ENCODE results near the gene BCLAF3. TPM values are rescaled to one million over a fixed set of nuclear protein-coding genes. Genes with fewer than 3 reads are reported as not detected.

The BCLAF3 gene
- total and polyA plus RNA-seq, 9 donors, result 4.4 to 11.1 (median 6.7) TPM

- no peaks in the 10 kb centered on the region for H3K4me1 ChIP-seq (ENCODE audit: control insufficient read depth, insufficient read depth, low read length)
- WGBS (ENCODE audit: insufficient coverage), result 69% methylated on average over 5 of the region's 9 CpGs
- DNase-seq, result peak; percentile 64
- no peak overlapping the region for H3K27ac ChIP-seq (ENCODE audit: low read length)
- H3K36me3 ChIP-seq (ENCODE audit: control insufficient read depth, insufficient read depth, low read length), result no peaks in the 10 kb centered on the region
- no peak overlapping the region for H3K4me3 ChIP-seq (ENCODE audit: low read length)
- peaks cover 47% of the 10 kb centered on the region for H3K27me3 ChIP-seq (ENCODE audit: control insufficient read depth, insufficient read depth, low read length)
- no peaks in the 10 kb centered on the region for H3K9me3 ChIP-seq (replicated peaks; ENCODE audit: control insufficient read depth, low read depth, low read length)
These were observed 25.2 kb upstream of the BCLAF3 start for GRCh38 chrX:20015945-20016615.

GRCh38 chrX:20015422-20015821, 24.6 kb upstream of the BCLAF3 start:
- Histone ChIP-seq H3K27me3 (ENCODE audit: control insufficient read depth, insufficient read depth, low read length) (peaks cover 45% of the 10 kb centered on the region), H3K36me3 (ENCODE audit: control insufficient read depth, insufficient read depth, low read length) (no peaks in the 10 kb centered on the region), H3K4me3 (ENCODE audit: low read length) (no peak overlapping the region), H3K4me1 (ENCODE audit: control insufficient read depth, insufficient read depth, low read length) (no peaks in the 10 kb centered on the region), H3K27ac (ENCODE audit: low read length) (no peak overlapping the region), H3K9me3 (replicated peaks; ENCODE audit: control insufficient read depth, low read depth, low read length) (no peaks in the 10 kb centered on the region)
- DNase-seq, result no peak
- WGBS (ENCODE audit: insufficient coverage), result no CpG with 5 or more reads among the region's 1 CpG

DNA sequence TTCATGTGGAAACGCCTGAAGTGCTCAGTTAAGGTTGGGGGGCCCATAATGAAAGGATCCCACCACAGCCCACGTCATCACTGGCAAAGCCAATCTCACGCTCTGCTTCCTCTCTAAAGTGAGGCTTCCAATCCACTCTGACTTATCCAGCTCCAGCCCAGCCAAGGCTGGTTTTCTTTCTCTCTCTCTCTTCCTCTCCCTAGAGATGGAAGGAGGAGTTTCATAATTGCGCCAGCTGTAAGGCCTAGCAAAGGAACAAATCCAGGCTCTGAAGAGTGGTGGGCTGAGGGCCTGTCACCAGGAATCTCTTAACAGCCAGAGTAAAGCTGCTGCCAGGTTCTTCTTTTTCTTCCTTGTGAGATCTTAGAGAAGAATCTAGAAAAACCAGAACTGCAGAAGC, 20.7 kb upstream of the BCLAF3 start:
- Histone ChIP-seq H3K4me3 (ENCODE audit: low read length) (no peak overlapping the region), H3K27ac (ENCODE audit: low read length) (no peak overlapping the region), H3K36me3 (ENCODE audit: control insufficient read depth, insufficient read depth, low read length) (no peaks in the 10 kb centered on the region), H3K27me3 (ENCODE audit: control insufficient read depth, insufficient read depth, low read length) (peaks cover 35% of the 10 kb centered on the region), H3K4me1 (ENCODE audit: control insufficient read depth, insufficient read depth, low read length) (no peaks in the 10 kb centered on the region), H3K9me3 (replicated peaks; ENCODE audit: control insufficient read depth, low read depth, low read length) (no peaks in the 10 kb centered on the region)
- DNase-seq, result peak; percentile 57
- no CpG with 5 or more reads among the region's 4 CpGs for WGBS (ENCODE audit: insufficient coverage)

- Histone ChIP-seq H3K27me3 (ENCODE audit: control insufficient read depth, insufficient read depth, low read length) (peaks cover 32% of the 10 kb centered on the region), H3K9me3 (replicated peaks; ENCODE audit: control insufficient read depth, low read depth, low read length) (no peaks in the 10 kb centered on the region), H3K4me3 (ENCODE audit: low read length) (no peak overlapping the region), H3K4me1 (ENCODE audit: control insufficient read depth, insufficient read depth, low read length) (no peaks in the 10 kb centered on the region), H3K36me3 (ENCODE audit: control insufficient read depth, insufficient read depth, low read length) (no peaks in the 10 kb centered on the region), H3K27ac (ENCODE audit: low read length) (no peak overlapping the region)
- WGBS (ENCODE audit: insufficient coverage), result 74% methylated on average over 6 of the region's 7 CpGs
- DNase-seq, result no peak
These were observed 17.2 kb upstream of the BCLAF3 start for GRCh38 chrX:20007962-20008622.

GRCh38 chrX:20005883-20006282, 15.0 kb upstream of the BCLAF3 start:
- Histone ChIP-seq H3K4me3 (ENCODE audit: low read length) (no peak overlapping the region), H3K27ac (ENCODE audit: low read length) (no peak overlapping the region), H3K9me3 (replicated peaks; ENCODE audit: control insufficient read depth, low read depth, low read length) (no peaks in the 10 kb centered on the region), H3K4me1 (ENCODE audit: control insufficient read depth, insufficient read depth, low read length) (no peaks in the 10 kb centered on the region), H3K27me3 (ENCODE audit: control insufficient read depth, insufficient read depth, low read length) (peaks cover 28% of the 10 kb centered on the region), H3K36me3 (ENCODE audit: control insufficient read depth, insufficient read depth, low read length) (no peaks in the 10 kb centered on the region)
- WGBS (ENCODE audit: insufficient coverage), result 100% methylated on average over 2 of the region's 2 CpGs
- no peak for DNase-seq

DNA sequence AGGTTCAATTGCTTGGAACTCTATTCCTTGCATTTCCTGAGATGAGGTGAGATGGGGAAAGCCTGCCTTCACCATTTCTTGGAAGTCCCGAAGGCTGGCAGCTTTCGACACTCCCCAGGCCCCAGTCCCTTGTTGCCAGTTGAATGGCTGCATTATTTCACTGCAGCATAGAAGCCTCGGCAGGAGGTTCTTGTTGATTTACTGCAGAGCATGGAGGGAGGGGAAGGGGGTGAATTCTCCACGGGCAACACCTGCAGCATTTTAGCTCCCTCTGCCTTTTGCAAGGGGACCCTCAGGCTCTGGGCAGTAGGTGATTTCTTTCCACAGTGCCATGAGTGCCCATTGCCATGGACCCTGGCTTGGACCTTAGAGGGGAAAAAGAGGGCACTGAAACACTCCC, 10.7 kb upstream of the BCLAF3 start:
- no peak for DNase-seq
- H3K4me1 ChIP-seq (ENCODE audit: control insufficient read depth, insufficient read depth, low read length), result no peaks in the 10 kb centered on the region
- no CpG with 5 or more reads among the region's 4 CpGs for WGBS (ENCODE audit: insufficient coverage)
- H3K4me3 ChIP-seq (ENCODE audit: low read length), result no peak overlapping the region
- H3K27ac ChIP-seq (ENCODE audit: low read length), result no peak overlapping the region
- H3K27me3 ChIP-seq (ENCODE audit: control insufficient read depth, insufficient read depth, low read length), result peaks cover 35% of the 10 kb centered on the region
- H3K9me3 ChIP-seq (replicated peaks; ENCODE audit: control insufficient read depth, low read depth, low read length), result no peaks in the 10 kb centered on the region
- H3K36me3 ChIP-seq (ENCODE audit: control insufficient read depth, insufficient read depth, low read length), result no peaks in the 10 kb centered on the region

GRCh38 chrX:19991350-19991718, 473 bp upstream of the BCLAF3 start:
- Histone ChIP-seq H3K9me3 (replicated peaks; ENCODE audit: control insufficient read depth, low read depth, low read length) (no peaks in the 10 kb centered on the region), H3K27ac (ENCODE audit: low read length) (no peak overlapping the region)
- WGBS (ENCODE audit: insufficient coverage), result 50% methylated on average over 6 of the region's 6 CpGs

DNA sequence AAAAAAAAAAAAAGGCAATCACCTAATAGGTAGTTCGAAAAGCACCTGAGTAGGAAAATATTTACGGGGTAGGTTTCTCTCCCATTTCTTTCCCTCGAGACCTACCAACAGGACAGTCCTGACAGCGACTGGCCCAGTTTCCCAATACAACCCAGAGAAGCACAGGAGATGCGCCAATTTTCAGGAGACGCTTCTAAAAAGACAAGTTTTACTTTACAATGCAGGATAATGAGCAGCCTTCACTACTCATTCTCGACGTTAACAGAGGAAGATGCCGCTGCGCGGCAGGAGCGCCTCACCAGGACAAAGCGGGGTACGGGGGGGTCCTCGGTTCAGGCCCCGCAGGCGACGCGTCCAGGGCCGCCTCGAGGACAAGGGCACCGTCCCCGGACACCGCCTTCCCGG, 708 bp downstream of the BCLAF3 start:
- WGBS (ENCODE audit: insufficient coverage), result 20% methylated on average over 19 of the region's 25 CpGs
- Histone ChIP-seq H3K9me3 (replicated peaks; ENCODE audit: control insufficient read depth, low read depth, low read length) (peaks cover 2% of the 10 kb centered on the region), H3K4me3 (ENCODE audit: low read length) (peak overlapping the region; percentile 62), H3K27ac (ENCODE audit: low read length) (peak overlapping the region; percentile 65), H3K4me1 (ENCODE audit: control insufficient read depth, insufficient read depth, low read length) (peaks cover 7% of the 10 kb centered on the region), H3K36me3 (ENCODE audit: control insufficient read depth, insufficient read depth, low read length) (no peaks in the 10 kb centered on the region), H3K27me3 (ENCODE audit: control insufficient read depth, insufficient read depth, low read length) (peaks cover 15% of the 10 kb centered on the region)
- DNase-seq, result peak; percentile 31

More at GRCh38 chrX:19991350-19991718, 473 bp upstream of the BCLAF3 start:
- H3K4me1 ChIP-seq (ENCODE audit: control insufficient read depth, insufficient read depth, low read length), result peaks cover 7% of the 10 kb centered on the region
- DNase-seq, result peak; percentile 8
- H3K4me3 ChIP-seq (ENCODE audit: low read length), result peak overlapping the region; percentile 35
- H3K27me3 ChIP-seq (ENCODE audit: control insufficient read depth, insufficient read depth, low read length), result peaks cover 12% of the 10 kb centered on the region
- no peaks in the 10 kb centered on the region for H3K36me3 ChIP-seq (ENCODE audit: control insufficient read depth, insufficient read depth, low read length)

DNA sequence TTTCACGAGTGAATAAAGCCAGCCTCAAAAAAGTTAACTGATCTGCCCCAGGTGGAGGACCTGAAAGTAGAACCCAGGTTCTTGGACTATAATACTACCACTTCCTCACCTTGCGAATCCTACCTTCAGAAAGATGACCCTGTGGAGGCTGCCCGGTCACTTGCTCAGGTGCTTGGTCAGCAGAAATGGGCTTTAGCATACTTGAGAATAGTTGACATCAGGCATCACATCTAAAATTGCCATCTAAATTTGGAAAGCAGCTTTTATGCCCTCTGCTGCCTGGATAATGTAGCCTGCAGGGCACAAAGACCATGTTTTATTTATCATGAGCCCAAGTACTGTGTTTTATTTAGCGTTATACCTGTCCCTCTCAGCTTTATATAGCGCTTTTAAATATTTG, 3.0 kb downstream of the BCLAF3 start:
- peaks cover 7% of the 10 kb centered on the region for H3K4me1 ChIP-seq (ENCODE audit: control insufficient read depth, insufficient read depth, low read length)
- no peaks in the 10 kb centered on the region for H3K36me3 ChIP-seq (ENCODE audit: control insufficient read depth, insufficient read depth, low read length)
- peaks cover 5% of the 10 kb centered on the region for H3K9me3 ChIP-seq (replicated peaks; ENCODE audit: control insufficient read depth, low read depth, low read length)
- no peak overlapping the region for H3K4me3 ChIP-seq (ENCODE audit: low read length)
- WGBS (ENCODE audit: insufficient coverage), result 93% methylated on average over 2 of the region's 5 CpGs
- H3K27me3 ChIP-seq (ENCODE audit: control insufficient read depth, insufficient read depth, low read length), result peaks cover 18% of the 10 kb centered on the region
- no peak overlapping the region for H3K27ac ChIP-seq (ENCODE audit: low read length)
- DNase-seq, result no peak

DNA sequence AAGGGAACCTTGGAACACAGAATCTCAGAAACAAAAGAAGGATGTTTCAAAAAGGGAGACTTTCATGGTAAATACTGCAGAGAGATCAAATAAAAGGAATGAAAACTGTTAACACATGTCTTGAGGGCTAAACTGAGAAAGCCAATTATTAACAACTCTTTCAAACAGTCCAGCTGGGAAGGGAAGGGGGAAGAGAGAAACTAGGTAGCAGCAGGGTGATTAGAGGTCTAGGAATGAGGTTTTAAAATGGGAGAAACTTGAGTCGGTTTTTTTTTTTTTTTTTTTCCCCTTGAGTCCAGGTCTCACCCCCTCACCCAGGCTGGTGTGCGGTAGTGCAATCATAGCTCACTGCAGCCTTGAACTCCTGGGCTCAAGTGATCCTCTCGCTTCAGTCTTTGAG, 4.3 kb downstream of the BCLAF3 start:
- Histone ChIP-seq H3K27ac (ENCODE audit: low read length) (no peak overlapping the region), H3K27me3 (ENCODE audit: control insufficient read depth, insufficient read depth, low read length) (peaks cover 20% of the 10 kb centered on the region), H3K4me1 (ENCODE audit: control insufficient read depth, insufficient read depth, low read length) (peaks cover 7% of the 10 kb centered on the region), H3K9me3 (replicated peaks; ENCODE audit: control insufficient read depth, low read depth, low read length) (peaks cover 5% of the 10 kb centered on the region), H3K4me3 (ENCODE audit: low read length) (no peak overlapping the region), H3K36me3 (ENCODE audit: control insufficient read depth, insufficient read depth, low read length) (no peaks in the 10 kb centered on the region)
- WGBS (ENCODE audit: insufficient coverage), result no CpG with 5 or more reads among the region's 3 CpGs
- DNase-seq, result no peak

Data from muscle of leg (tissue), 11 donors.